A549 treated with AZD2906 at 1 μM for 4 hours (cell line): ENCODE data around the gene SLC16A13. TPM values are rescaled to one million over a fixed set of nuclear protein-coding genes. Genes with fewer than 3 reads are reported as not detected.

Experiments used
- total RNA-seq: library from RNA; stranded (reverse); fragments of 200-300 nt; extraction: Qiagen RNA extraction; gene quantifications from 5 replicates; pipeline ENCODE4 v1.2.3, GENCODE V29; 2022

Gene SLC16A13
- 7.0 to 9.5 TPM (median 8.4 TPM) in 5 replicates for total RNA-seq

GRCh38 chr17:7035591-7036368 is at the start of gene SLC16A13:
Gene SLC16A13 (plus strand): TSS chr17:7036015. CDS start chr17:7036383, 368 bp downstream.

GRCh38 chr17:6995500-6996255 is 40.1 kb upstream of the SLC16A13 start, which contains the start of gene ALOX12:
Gene ALOX12 (plus strand): TSS chr17:6996049. CDS start chr17:6996118, 69 bp downstream.

GRCh38 chr17:7022781-7023571 is 12.8 kb upstream of the SLC16A13 start, which contains the start of gene BCL6B:
Gene BCL6B (plus strand): TSS chr17:7023050. CDS start chr17:7023672, 622 bp downstream.

GRCh38 chr17:7043497-7044198 is 7.8 kb downstream of the SLC16A13 start, which contains the start of gene SLC16A11:
Gene SLC16A11 (minus strand): TSS chr17:7044092. CDS start chr17:7043513, 579 bp downstream.

GRCh38 chr17:7079581-7080455 is 44.0 kb downstream of the SLC16A13 start, which contains the start of gene CLEC10A:
Gene CLEC10A (minus strand): TSS chr17:7080251. CDS start chr17:7078812, 1,439 bp downstream.

Other genes with a start within 250 kb of the SLC16A13 start
- gene TEKT1, start 204.3 kb upstream of the SLC16A13 start, total RNA-seq: 0.07 to 0.22 TPM (median 0.15 TPM) in 4 of 5 replicates, not detected in the other
- not detected in 5 replicates for gene ALOX12, start 40.0 kb upstream of the SLC16A13 start, total RNA-seq
- gene RNASEK, start 23.4 kb upstream of the SLC16A13 start, total RNA-seq: 417 to 502 TPM (median 450 TPM) in 5 replicates
- not detected in 5 replicates for gene BCL6B, start 13.0 kb upstream of the SLC16A13 start, total RNA-seq
- gene SLC16A11, start 8.1 kb downstream of the SLC16A13 start, total RNA-seq: not detected in 5 replicates
- gene CLEC10A, start 44.2 kb downstream of the SLC16A13 start, total RNA-seq: not detected in 5 replicates
- 0.07 to 0.12 TPM in 2 of 5 replicates, not detected in the others for gene ASGR2, start 78.8 kb downstream of the SLC16A13 start, total RNA-seq
- 0.82 to 1.4 TPM (median 1.2 TPM) in 5 replicates for gene ASGR1, start 143.4 kb downstream of the SLC16A13 start, total RNA-seq
- 5.4 to 7.5 TPM (median 5.8 TPM) in 5 replicates for gene DLG4, start 183.8 kb downstream of the SLC16A13 start, total RNA-seq
- gene ACADVL, start 183.9 kb downstream of the SLC16A13 start, total RNA-seq: 286 to 433 TPM (median 402 TPM) in 5 replicates
- 37.1 to 47.6 TPM (median 44.8 TPM) in 5 replicates for gene DVL2, start 198.5 kb downstream of the SLC16A13 start, total RNA-seq
- gene PHF23, start 203.4 kb downstream of the SLC16A13 start, total RNA-seq: 86.1 to 108 TPM (median 99.5 TPM) in 5 replicates
- 643 to 763 TPM (median 704 TPM) in 5 replicates for gene GABARAP, start 206.4 kb downstream of the SLC16A13 start, total RNA-seq
- 208 to 254 TPM (median 236 TPM) in 5 replicates for gene CTDNEP1, start 215.7 kb downstream of the SLC16A13 start, total RNA-seq
- 131 to 160 TPM (median 140 TPM) in 5 replicates for gene ELP5, start 216.2 kb downstream of the SLC16A13 start, total RNA-seq
- gene CLDN7, start 226.5 kb downstream of the SLC16A13 start, total RNA-seq: 2.2 to 3.2 TPM (median 2.9 TPM) in 5 replicates
- 0.35 to 0.67 TPM (median 0.63 TPM) in 5 replicates for gene SLC2A4, start 245.7 kb downstream of the SLC16A13 start, total RNA-seq